ENCODE measurements around the gene SORCS2. TPM values are rescaled to one million over a fixed set of nuclear protein-coding genes. Genes with fewer than 3 reads are reported as not detected.

SORCS2 gene
- polyA plus RNA-seq, 1 donor (not counting 4 experiments of a cell fraction or from before 2014, with no cell fraction given): 0.09 TPM

DNA sequence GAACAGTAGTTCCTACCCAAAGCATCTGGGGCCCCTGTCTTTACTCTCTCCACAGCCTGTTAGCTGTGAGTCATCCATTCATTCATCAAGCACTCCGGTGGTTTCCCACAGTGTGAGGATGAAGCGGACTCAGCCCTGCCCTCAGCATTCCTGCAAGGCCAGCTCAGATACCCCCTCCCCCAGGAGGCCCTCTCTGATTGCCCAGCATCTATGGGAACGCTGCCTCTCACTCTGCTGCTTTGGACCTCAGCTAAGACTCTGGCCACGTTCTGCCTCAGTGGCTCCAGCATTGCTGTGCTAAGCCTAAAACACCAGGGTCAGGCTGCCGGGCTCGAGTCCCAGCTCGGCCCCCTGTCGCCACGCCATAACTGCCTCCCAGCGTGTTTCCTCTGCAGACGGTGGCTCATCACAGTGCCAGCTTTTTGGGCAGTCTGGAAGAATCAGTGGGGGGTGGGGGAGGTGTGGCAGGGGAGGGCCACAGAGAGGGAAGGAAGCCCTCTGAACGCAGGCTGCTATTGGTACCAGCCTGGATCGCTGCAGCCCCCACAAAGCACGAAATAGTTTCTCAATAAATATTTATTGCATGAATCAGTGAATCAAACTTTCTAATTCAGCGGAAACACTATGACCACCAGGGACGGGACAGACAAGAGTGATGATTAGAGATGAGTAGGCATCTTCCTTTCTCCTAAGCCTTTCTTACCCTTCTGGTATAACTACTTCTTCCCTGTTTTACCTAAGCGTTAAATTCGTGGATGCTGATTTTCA, 74.4 kb downstream of the SORCS2 start:
- H3K4me2 ChIP-seq (ENCODE audit: control insufficient read depth, extremely low read depth, insufficient read depth, low read depth, low read length): peak overlapping the region; percentile 14
- H3K36me3 ChIP-seq (ENCODE audit: control insufficient read depth in 2 of 2, extremely low read depth in 1 of 2, insufficient read depth in 2 of 2, low read length in 2 of 2): no peaks in the 10 kb centered on the region
- H3K9ac ChIP-seq (ENCODE audit: control insufficient read depth, extremely low read depth, insufficient read depth, low read length): no peak overlapping the region
- FAIRE-seq (peak; percentile 53), DNase-seq (ENCODE audit: low read depth, low spot score) (peak; percentile 74)
- H3K27me3 ChIP-seq (ENCODE audit: control insufficient read depth, extremely low read depth, insufficient read depth, low read length): peaks cover 11% of the 10 kb centered on the region
- H3K9me3 ChIP-seq (ENCODE audit: control insufficient read depth, low read depth, low read length): peaks cover 2% of the 10 kb centered on the region
- H4K20me1 ChIP-seq (ENCODE audit: control insufficient read depth, extremely low read depth, insufficient read depth, low read length): no peaks in the 10 kb centered on the region
- no peaks in the 10 kb centered on the region for H3K79me2 ChIP-seq (ENCODE audit: control insufficient read depth, insufficient read depth, low read length)
- H3K4me1 ChIP-seq (ENCODE audit: control insufficient read depth, extremely low read depth, insufficient read depth, low read length): peaks cover 10% of the 10 kb centered on the region
- H3K4me3 ChIP-seq (ENCODE audit: control insufficient read depth in 2 of 3, extremely low read depth in 1 of 3, insufficient read depth in 2 of 3, low read depth in 1 of 3, low read length in 3 of 3): no peak overlapping the region
- TF ChIP-seq, protein P1, sequence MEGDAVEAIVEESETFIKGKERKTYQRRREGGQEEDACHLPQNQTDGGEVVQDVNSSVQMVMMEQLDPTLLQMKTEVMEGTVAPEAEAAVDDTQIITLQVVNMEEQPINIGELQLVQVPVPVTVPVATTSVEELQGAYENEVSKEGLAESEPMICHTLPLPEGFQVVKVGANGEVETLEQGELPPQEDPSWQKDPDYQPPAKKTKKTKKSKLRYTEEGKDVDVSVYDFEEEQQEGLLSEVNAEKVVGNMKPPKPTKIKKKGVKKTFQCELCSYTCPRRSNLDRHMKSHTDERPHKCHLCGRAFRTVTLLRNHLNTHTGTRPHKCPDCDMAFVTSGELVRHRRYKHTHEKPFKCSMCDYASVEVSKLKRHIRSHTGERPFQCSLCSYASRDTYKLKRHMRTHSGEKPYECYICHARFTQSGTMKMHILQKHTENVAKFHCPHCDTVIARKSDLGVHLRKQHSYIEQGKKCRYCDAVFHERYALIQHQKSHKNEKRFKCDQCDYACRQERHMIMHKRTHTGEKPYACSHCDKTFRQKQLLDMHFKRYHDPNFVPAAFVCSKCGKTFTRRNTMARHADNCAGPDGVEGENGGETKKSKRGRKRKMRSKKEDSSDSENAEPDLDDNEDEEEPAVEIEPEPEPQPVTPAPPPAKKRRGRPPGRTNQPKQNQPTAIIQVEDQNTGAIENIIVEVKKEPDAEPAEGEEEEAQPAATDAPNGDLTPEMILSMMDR (optimal IDR thresholded peaks at IDR 0.05 in 1 of 3, IDR thresholded peaks at IDR 0.05 in 1 of 3, conservative IDR thresholded peaks at IDR 0.05 in 1 of 3; ENCODE audit: extremely low read depth in 1 of 3, insufficient read depth in 2 of 3, low read length in 3 of 3): no peak
- TF ChIP-seq EZH2 (IDR thresholded peaks at IDR 0.05; ENCODE audit: low read length): no peak
- dilution Hi-C loops (cut with MboI; ENCODE audit: extremely low pct_ligation_motif_present, low sequenced_read_pairs): no loop called here
- H3K9me1 ChIP-seq (ENCODE audit: control insufficient read depth, extremely low read depth, insufficient read depth, low read length): no peaks in the 10 kb centered on the region
- H3K27ac ChIP-seq (ENCODE audit: control insufficient read depth, insufficient read depth, low read length): no peak overlapping the region
- H2AFZ ChIP-seq (ENCODE audit: control insufficient read depth, low read length): no peak overlapping the region

DNA sequence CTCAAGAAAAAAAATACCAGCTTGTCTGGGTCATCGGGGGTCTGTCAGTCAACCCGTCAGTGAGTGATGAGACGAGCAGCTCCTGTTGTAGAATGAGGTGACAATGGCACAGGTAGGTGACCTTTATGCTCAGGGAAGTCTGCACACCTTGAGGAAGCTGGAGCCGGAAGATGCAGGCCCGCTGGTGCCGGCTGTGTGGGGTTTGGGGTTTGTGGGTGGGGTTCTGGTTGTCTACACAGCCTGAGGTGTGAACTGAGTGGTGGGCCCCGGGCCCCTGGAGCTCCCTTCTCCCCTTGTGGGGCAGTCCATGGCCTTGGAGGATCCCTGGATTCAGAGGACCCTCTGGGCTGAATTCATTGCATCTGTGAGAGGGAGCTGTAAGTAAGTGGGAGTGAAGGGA, 75.5 kb downstream of the SORCS2 start:
- DNase-seq (ENCODE audit: low read depth, low spot score): no peak
- Histone ChIP-seq H3K27ac (ENCODE audit: control insufficient read depth, insufficient read depth, low read length) (no peak overlapping the region), H3K27me3 (ENCODE audit: control insufficient read depth, extremely low read depth, insufficient read depth, low read length) (peaks cover 11% of the 10 kb centered on the region), H4K20me1 (ENCODE audit: control insufficient read depth, extremely low read depth, insufficient read depth, low read length) (no peaks in the 10 kb centered on the region), H3K4me1 (ENCODE audit: control insufficient read depth, extremely low read depth, insufficient read depth, low read length) (peaks cover 10% of the 10 kb centered on the region), H3K9me3 (ENCODE audit: control insufficient read depth, low read depth, low read length) (peaks cover 2% of the 10 kb centered on the region), H3K9ac (ENCODE audit: control insufficient read depth, extremely low read depth, insufficient read depth, low read length) (no peak overlapping the region), H3K4me3 (ENCODE audit: control insufficient read depth in 2 of 3, extremely low read depth in 1 of 3, insufficient read depth in 2 of 3, low read depth in 1 of 3, low read length in 3 of 3) (no peak overlapping the region), H3K4me2 (ENCODE audit: control insufficient read depth, extremely low read depth, insufficient read depth, low read depth, low read length) (no peak overlapping the region), H3K9me1 (ENCODE audit: control insufficient read depth, extremely low read depth, insufficient read depth, low read length) (no peaks in the 10 kb centered on the region), H3K79me2 (ENCODE audit: control insufficient read depth, insufficient read depth, low read length) (no peaks in the 10 kb centered on the region), H3K36me3 (ENCODE audit: control insufficient read depth in 2 of 2, extremely low read depth in 1 of 2, insufficient read depth in 2 of 2, low read length in 2 of 2) (no peaks in the 10 kb centered on the region), H2AFZ (ENCODE audit: control insufficient read depth, low read length) (no peak overlapping the region)
- dilution Hi-C loops (cut with MboI; ENCODE audit: extremely low pct_ligation_motif_present, low sequenced_read_pairs): no loop called here
- TF ChIP-seq, protein P1 (optimal IDR thresholded peaks at IDR 0.05 in 1 of 3, IDR thresholded peaks at IDR 0.05 in 1 of 3, conservative IDR thresholded peaks at IDR 0.05 in 1 of 3; ENCODE audit: extremely low read depth in 1 of 3, insufficient read depth in 2 of 3, low read length in 3 of 3): no peak
- TF ChIP-seq EZH2 (IDR thresholded peaks at IDR 0.05; ENCODE audit: low read length): no peak
- FAIRE-seq: no peak

Data from keratinocyte (primary cell).